Epithelial cell of proximal tubule (primary cell): ENCODE measurements around the gene FCRL1. TPM values are rescaled to one million over a fixed set of nuclear protein-coding genes. Genes with fewer than 3 reads are reported as not detected.

ENCODE experiments used
- DNase-seq: peaks from one replicate; pipeline ENCODE4 v3.0.0-alpha.2; 2011; ENCODE audit warnings: low read depth
- H3K4me3 ChIP-seq: 2 replicates; pipeline ENCODE4 v1.5.1; 2011; ENCODE audit warnings: low read depth, mild to moderate bottlenecking, low read length
- CTCF ChIP-seq: conservative IDR thresholded peaks from 2 replicates; pipeline ENCODE4 v1.5.1; 2012; ENCODE audit warnings: low read depth, mild to moderate bottlenecking, low read length
- total RNA-seq: library from RNA; depleted of rRNA; stranded (reverse); fragments of >200 nt; gene quantifications from 2 replicates; pipeline ENCODE4 v1.2.3, GENCODE V29; 2015

Gene FCRL1, protein sequence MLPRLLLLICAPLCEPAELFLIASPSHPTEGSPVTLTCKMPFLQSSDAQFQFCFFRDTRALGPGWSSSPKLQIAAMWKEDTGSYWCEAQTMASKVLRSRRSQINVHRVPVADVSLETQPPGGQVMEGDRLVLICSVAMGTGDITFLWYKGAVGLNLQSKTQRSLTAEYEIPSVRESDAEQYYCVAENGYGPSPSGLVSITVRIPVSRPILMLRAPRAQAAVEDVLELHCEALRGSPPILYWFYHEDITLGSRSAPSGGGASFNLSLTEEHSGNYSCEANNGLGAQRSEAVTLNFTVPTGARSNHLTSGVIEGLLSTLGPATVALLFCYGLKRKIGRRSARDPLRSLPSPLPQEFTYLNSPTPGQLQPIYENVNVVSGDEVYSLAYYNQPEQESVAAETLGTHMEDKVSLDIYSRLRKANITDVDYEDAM
- total RNA-seq = not detected in 2 replicates

DNA sequence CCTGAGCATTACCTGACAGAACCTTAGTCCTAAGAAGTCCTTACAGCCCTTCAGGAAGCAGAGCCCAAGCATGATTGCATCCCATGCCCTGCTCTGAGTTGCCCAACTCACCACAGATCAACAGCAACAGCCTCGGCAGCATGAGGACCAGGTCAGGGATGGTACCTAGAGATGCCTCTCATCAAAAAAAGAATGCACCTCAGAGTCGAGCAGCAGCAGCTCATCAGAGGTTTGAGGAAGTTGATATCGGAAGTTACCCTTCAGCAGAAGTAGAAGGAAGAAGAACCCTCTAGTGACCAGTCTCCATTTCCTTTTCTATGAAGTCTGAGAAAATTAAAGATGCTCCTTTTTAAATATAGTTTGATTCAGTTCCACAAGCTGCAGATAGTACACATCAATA is at the start of gene FCRL1:
TSS of gene FCRL1 (minus strand) at position 225 of the 400 bp plus-strand sequence. CDS start at position 142, 83 bp downstream.
- H3K4me3 ChIP-seq = no peak within 1 kb of the TSS
- TF ChIP-seq CTCF = no peak
- DNase-seq = no peak

DNA sequence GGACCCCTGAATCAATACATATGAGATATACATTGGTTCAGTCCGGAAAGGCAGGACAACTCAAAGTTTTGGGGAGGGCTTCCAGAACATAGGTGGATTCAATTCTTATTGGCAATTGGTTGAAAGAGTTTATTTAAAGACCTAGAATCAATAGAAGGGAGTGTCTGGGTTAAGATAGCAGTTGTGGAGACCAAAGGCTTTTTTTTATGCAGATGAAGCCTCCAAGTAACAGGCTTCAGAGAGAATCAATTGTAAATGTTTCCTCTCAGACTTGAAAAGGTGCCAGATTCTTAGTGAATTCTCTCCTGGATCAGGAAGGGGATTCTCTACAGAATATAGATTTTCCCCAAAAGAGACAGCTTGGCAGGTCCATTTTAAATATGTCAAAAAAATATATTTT is 48.7 kb upstream of the FCRL1 start:
- DNase-seq = no peak
- no peak for TF ChIP-seq CTCF
- no peak overlapping the region for H3K4me3 ChIP-seq

DNA sequence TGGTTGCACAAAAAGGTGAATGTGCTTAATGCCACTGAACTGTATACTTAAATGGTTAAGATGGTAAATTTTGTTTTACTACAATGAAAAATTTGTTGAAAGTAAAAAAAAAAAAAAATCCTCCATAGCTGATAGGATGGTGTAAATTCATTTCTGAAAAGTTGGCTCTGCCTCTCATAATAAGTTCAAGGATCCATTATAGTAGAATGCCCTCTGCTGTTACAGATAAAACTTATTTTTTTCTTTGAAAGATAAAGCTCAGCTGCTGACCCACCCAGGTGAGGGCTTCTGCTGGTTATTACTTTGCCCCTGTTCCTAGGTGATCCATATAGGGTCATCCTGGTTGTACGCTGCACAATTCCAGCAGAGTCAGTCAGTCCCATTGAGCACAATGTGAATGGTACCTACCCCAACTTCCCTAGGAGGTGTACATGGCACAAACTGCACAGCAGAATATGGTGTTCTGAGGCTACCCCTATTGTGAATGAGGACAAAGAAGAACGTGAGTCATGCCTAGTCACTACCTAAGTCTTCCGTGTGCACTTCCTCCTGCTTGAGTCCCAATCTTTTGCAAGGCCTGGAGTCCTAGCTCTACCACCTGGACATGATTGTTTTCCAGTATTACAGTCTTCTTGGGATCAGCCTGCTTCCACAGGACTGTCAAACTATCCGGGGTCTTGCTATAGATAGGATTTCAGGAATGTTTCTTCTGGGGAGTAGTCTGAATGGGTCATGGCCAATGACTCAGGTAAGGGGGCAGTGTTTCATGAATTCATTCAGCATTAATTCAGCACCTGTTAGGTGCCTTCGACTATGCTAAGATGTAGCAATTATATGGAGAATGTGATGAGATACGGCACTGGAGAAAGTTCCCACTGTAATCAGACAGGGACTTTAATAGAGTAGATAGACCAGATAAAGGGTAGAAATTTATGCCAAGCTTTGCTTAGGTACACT is 42.5 kb upstream of the FCRL1 start:
- DNase-seq = peak; percentile 4
- H3K4me3 ChIP-seq = no peak overlapping the region
- no peak for TF ChIP-seq CTCF

DNA sequence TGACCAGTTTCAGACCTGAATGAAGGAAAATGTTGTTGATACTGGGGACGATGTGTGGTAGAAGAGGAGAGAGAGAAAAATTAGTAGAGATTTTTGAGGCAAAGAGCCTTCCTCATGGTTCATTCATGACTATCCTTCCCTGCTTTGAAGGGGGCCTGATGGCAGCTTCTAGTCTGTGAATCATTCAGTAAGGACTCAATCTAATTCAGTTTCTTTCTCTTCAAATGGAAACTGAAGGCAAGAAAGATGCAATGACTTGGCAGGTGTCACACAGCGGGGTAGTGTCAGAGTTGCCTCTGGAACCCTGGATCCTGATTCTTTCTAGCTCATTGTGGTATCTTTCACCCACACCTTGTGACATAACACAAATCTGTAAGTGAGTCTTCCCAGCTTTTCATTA is 36.6 kb upstream of the FCRL1 start:
- no peak overlapping the region for H3K4me3 ChIP-seq
- no peak for TF ChIP-seq CTCF

DNA sequence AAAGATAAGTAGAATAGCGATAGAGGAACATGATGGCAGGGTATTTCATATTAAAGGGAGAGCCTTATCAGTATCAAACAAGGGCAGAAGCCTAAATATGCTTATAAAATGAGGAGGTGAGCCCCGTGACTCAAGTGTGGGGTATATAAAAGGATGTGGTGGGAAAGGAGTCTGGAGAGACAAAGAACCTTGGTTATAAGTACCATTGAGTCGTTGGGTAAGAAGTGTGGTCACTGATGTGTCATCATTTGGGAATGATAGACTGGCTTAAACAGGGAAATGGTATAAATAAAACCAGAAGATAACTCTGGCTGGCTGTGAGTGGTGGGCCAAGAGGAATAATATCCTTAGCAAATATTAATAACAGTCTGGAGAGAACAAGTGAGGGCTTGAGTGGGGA is 32.6 kb upstream of the FCRL1 start:
- peak; percentile 13 for DNase-seq
- H3K4me3 ChIP-seq = no peak overlapping the region
- no peak for TF ChIP-seq CTCF

More for the DNA sequence above, 36.6 kb upstream of the FCRL1 start:
- DNase-seq = no peak

DNA sequence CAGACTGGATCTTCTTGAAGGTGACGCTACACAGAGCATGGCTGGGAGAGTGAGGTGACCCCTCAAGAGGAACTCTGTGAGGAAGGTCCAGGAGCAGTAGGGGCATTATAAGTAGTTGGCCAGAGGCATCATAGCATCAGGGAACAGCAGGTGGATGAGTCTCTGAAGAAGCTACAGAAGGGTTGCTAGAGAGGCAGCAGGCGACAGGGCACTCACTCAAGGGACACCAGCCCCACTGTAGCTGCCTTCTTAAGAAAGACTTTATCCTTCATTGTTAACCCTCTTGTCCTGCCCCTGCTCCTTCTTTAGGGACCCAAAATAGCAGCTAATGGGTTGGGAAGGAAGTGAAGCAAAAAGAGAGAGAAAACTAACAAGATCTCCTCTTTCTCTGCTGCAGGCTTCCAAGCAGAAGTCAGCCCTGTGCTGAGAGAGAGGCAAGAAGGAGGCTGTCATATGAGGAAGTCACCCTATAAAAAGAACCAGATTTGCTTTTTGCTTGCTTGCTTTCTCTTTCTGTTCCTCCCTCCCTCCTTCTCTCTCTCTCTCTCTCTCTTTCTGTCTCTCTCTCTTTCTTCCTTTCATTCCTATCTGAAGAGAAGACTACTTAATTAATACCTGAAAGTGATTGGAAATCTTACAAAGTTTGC is 29.4 kb upstream of the FCRL1 start:
- no peak for DNase-seq
- H3K4me3 ChIP-seq = no peak overlapping the region
- TF ChIP-seq CTCF = no peak
